GM12878 (cell line): Measurements from ENCODE around the gene HIGD1C.

Source experiments
- ATF3 ChIP-seq: IDR thresholded peaks from 2 replicates; pipeline ENCODE4 v1.6.1; 2011; ENCODE audit warnings: low read depth, mild to moderate bottlenecking, low read length, moderate library complexity, borderline replicate concordance; ENCODE audit errors: extremely low read depth
- CREM ChIP-seq: IDR thresholded peaks from 2 replicates; pipeline ENCODE4 v1.6.1; 2014; ENCODE audit warnings: antibody characterized with exemption, low read depth
- GABPA ChIP-seq: IDR thresholded peaks from 2 replicates; pipeline ENCODE4 v1.6.1; 2014; ENCODE audit warnings: antibody characterized with exemption, low read depth, mild to moderate bottlenecking, inconsistent platforms
- HDAC2 ChIP-seq: fragments of 200-600 bp; sonication (generic); IDR thresholded peaks from 2 replicates; pipeline ENCODE4 v1.6.1; 2017
- POLR2A ChIP-seq: IDR thresholded peaks from 2 replicates; pipeline ENCODE4 v1.6.1; 2011; ENCODE audit warnings: low read depth, mild to moderate bottlenecking, low read length

DNA sequence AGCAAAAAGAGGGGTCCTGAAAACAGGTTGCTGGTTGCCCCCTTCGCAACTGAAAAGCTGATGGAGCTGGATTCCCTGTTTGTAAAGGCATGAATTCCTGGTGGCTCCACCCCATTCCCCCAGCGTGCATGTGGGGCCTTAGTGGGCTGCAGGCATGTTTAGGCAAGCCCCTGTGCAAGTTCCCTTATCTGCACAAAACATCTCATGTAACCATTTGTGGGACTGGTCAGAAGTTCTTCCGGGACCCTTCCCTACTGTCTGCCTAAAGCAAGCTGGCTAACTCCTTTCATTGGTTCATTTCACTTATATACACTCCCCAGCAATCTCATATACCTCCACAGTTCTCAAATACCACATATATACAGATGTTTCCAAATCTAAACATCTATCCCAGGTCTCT, 24.0 kb upstream of the HIGD1C start:
- TF ChIP-seq HDAC2 (no peak), POLR2A (no peak), GABPA (no peak), ATF3 (no peak), CREM (no peak)
